Skin epidermis (tissue), 12 donors: ENCODE results near the gene ABHD16B.

Source experiments
- H3K27ac ChIP-seq, 21 experiments: fragments of 200-600 bp; sonication (generic) in 11 of 21; one replicate each; pipeline ENCODE4 v1.5.0; 2020; ENCODE audit warnings: mild to moderate bottlenecking in 3 of 21, inconsistent platforms in 2 of 21, moderate library complexity in 2 of 21
- H3K4me3 ChIP-seq, 7 experiments: fragments of 200-600 bp; sonication (generic) in 2 of 7; one replicate each; pipeline ENCODE4 v1.5.0; 2020; ENCODE audit warnings: inconsistent platforms in 2 of 7, mild to moderate bottlenecking in 2 of 7, moderate library complexity in 1 of 7

Gene ABHD16B

GRCh38 chr20:63861365-63861934 lies at the start of gene ABHD16B:
Gene ABHD16B (plus strand): TSS chr20:63861498. CDS start chr20:63861541, 43 bp downstream.
- Histone ChIP-seq H3K4me3 (no peak within 1 kb of the TSS), H3K27ac (peak within 1 kb of the TSS in 10 of 21 experiments; percentile 6 to 75 (median 31))

GRCh38 chr20:63814891-63815614 lies 46.2 kb upstream of the ABHD16B start:
- H3K27ac ChIP-seq, result no peak overlapping the region

GRCh38 chr20:63815615-63816253 lies 45.6 kb upstream of the ABHD16B start:
- H3K27ac ChIP-seq, result no peak overlapping the region
- no peak overlapping the region for H3K4me3 ChIP-seq

More at GRCh38 chr20:63814891-63815614, 46.2 kb upstream of the ABHD16B start:
- no peak overlapping the region for H3K4me3 ChIP-seq

- peak overlapping the region in 1 of 7 experiments; percentile 1 for H3K4me3 ChIP-seq
- peak overlapping the region in 1 of 21 experiments; percentile 49 for H3K27ac ChIP-seq
Observed at GRCh38 chr20:63819224-63819921, 41.9 kb upstream of the ABHD16B start.

GRCh38 chr20:63821811-63822210 lies 39.5 kb upstream of the ABHD16B start:
- no peak overlapping the region for H3K4me3 ChIP-seq
- no peak overlapping the region for H3K27ac ChIP-seq

- H3K27ac ChIP-seq, result no peak overlapping the region
- no peak overlapping the region for H3K4me3 ChIP-seq
Observed at GRCh38 chr20:63822276-63822696, 39.0 kb upstream of the ABHD16B start.

GRCh38 chr20:63823691-63824311 lies 37.5 kb upstream of the ABHD16B start:
- Histone ChIP-seq H3K4me3 (no peak overlapping the region), H3K27ac (no peak overlapping the region)

- no peak overlapping the region for H3K4me3 ChIP-seq
Observed at GRCh38 chr20:63825331-63826118, 35.8 kb upstream of the ABHD16B start.

GRCh38 chr20:63826753-63827152 lies 34.5 kb upstream of the ABHD16B start:
- no peak overlapping the region for H3K27ac ChIP-seq
- H3K4me3 ChIP-seq, result no peak overlapping the region

More at GRCh38 chr20:63825331-63826118, 35.8 kb upstream of the ABHD16B start:
- no peak overlapping the region for H3K27ac ChIP-seq

GRCh38 chr20:63828124-63828523 lies 33.2 kb upstream of the ABHD16B start:
- no peak overlapping the region for H3K27ac ChIP-seq
- H3K4me3 ChIP-seq, result no peak overlapping the region

GRCh38 chr20:63828545-63828944 lies 32.8 kb upstream of the ABHD16B start:
- no peak overlapping the region for H3K27ac ChIP-seq

GRCh38 chr20:63828951-63829350 lies 32.3 kb upstream of the ABHD16B start:
- peak overlapping the region in 1 of 21 experiments; percentile 54 for H3K27ac ChIP-seq
- H3K4me3 ChIP-seq, result peak overlapping the region in 2 of 7 experiments; percentile 50 to 70

More at GRCh38 chr20:63828545-63828944, 32.8 kb upstream of the ABHD16B start:
- H3K4me3 ChIP-seq, result no peak overlapping the region

GRCh38 chr20:63829603-63829944 lies 31.7 kb upstream of the ABHD16B start:
- peak overlapping the region in 7 of 21 experiments; percentile 13 to 85 (median 80) for H3K27ac ChIP-seq
- peak overlapping the region; percentile 38 to 70 (median 57) for H3K4me3 ChIP-seq

GRCh38 chr20:63829945-63830835 lies 31.1 kb upstream of the ABHD16B start:
- H3K27ac ChIP-seq, result peak overlapping the region in 16 of 21 experiments; percentile 13 to 85 (median 70)

GRCh38 chr20:63830841-63831588 lies 30.3 kb upstream of the ABHD16B start, which contains the start of gene ZBTB46:
Gene ZBTB46 (minus strand): TSS chr20:63831264. CDS start chr20:63790757, 40,507 bp downstream.
- Histone ChIP-seq H3K4me3 (peak within 1 kb of the TSS; percentile 38 to 70 (median 57)), H3K27ac (peak within 1 kb of the TSS in 18 of 21 experiments; percentile 42 to 85 (median 64))

More at GRCh38 chr20:63829945-63830835, 31.1 kb upstream of the ABHD16B start:
- peak overlapping the region; percentile 38 to 70 (median 57) for H3K4me3 ChIP-seq

GRCh38 chr20:63831646-63831992 lies 29.7 kb upstream of the ABHD16B start:
- Histone ChIP-seq H3K4me3 (peak overlapping the region; percentile 35 to 53 (median 48)), H3K27ac (peak overlapping the region in 18 of 21 experiments; percentile 14 to 71 (median 52))
